HCT116 (cell line): Measurements from ENCODE around the gene KRT222. TPM values are rescaled to one million over a fixed set of nuclear protein-coding genes. Genes with fewer than 3 reads are reported as not detected.

Experiments used
- ATAC-seq: fragments of 200-7000 bp; cut with Tn5 transposase; 2 replicates; pipeline ENCODE4 v1.9.1; 2020; ENCODE audit warnings: mild to moderate bottlenecking, moderate library complexity
- BruUV-seq: library from RNA; stranded (reverse); fragments of 400-500 nt; replicated peaks from 2 replicates; lab custom pipeline; 2021; lab: Mats Ljungman, UMichigan
- CTCF ChIA-PET: fragments of 300-600 bp; sonication (Branson Sonifier 250); formaldehyde crosslinking; loops from one replicate; lab custom pipeline; 2021; ENCODE audit warnings: antibody characterized with exemption; lab: Charles Lee
- POLR2A ChIA-PET: fragments of 300-600, 350-600 bp; sonication (Branson Sonifier 250); formaldehyde crosslinking; loops from one replicate; lab custom pipeline; 2021; ENCODE audit warnings: antibody characterized with exemption; lab: Charles Lee
- RAD21 ChIA-PET, 2 experiments: fragments of 300-600 bp; sonication (Branson Sonifier 250); formaldehyde crosslinking; loops; one replicate each; lab custom pipeline; 2023; ENCODE audit warnings: low total read pairs in 2 of 2; ENCODE audit not compliant: uncharacterized antibody in 2 of 2, unreplicated experiment in 2 of 2, low non-redundant PET in 1 of 2; lab: Charles Lee
- DNase-seq: peaks from one replicate; pipeline ENCODE4 v3.0.0-alpha.2; 2010; ENCODE audit warnings: low read depth, low spot score
- H2AFZ ChIP-seq: fragments of 200-600 bp; shearing (Covaris generic), sonication (generic); 2 replicates; pipeline ENCODE4 v1.6.1; 2017; ENCODE audit warnings: low read depth, mixed run types, mixed read lengths, antibody characterized with exemption, low read length; ENCODE audit not compliant: poor library complexity, severe bottlenecking
- H3K27ac ChIP-seq: 2 replicates; pipeline ENCODE4 v1.5.1; 2012; ENCODE audit warnings: low read depth, low read length
- H3K27me3 ChIP-seq: fragments of 200-600 bp; sonication (generic); 2 replicates; pipeline ENCODE4 v1.6.1; 2016; ENCODE audit warnings: mixed run types, low read length, mixed read lengths; ENCODE audit not compliant: insufficient read depth
- H3K36me3 ChIP-seq, 2 experiments: fragments of 200-500 bp in 1 of 2; fragments of 200-600 bp in 1 of 2; sonication (Bioruptor generic) in 1 of 2; sonication (generic) in 1 of 2; 2 replicates each; pipeline versions ENCODE4 v1.5.1 to v1.6.1; 2014 to 2016; ENCODE audit warnings: low read length in 2 of 2, inconsistent platforms in 1 of 2, mixed read lengths in 1 of 2, mixed run types in 1 of 2; ENCODE audit not compliant: insufficient read depth in 2 of 2, control insufficient read depth in 1 of 2
- H3K4me1 ChIP-seq, 2 experiments: fragments of 200-600 bp in 1 of 2; sonication (generic) in 1 of 2; 2 replicates each; pipeline versions ENCODE4 v1.5.1 to v1.6.1; 2012 to 2017; ENCODE audit warnings: low read length in 2 of 2, inconsistent platforms in 1 of 2, mild to moderate bottlenecking in 1 of 2, mixed read lengths in 1 of 2, mixed run types in 1 of 2, moderate library complexity in 1 of 2; ENCODE audit not compliant: insufficient read depth in 2 of 2, control insufficient read depth in 1 of 2
- H3K4me2 ChIP-seq: fragments of 200-600 bp; sonication (generic); 2 replicates; pipeline ENCODE4 v1.6.1; 2017; ENCODE audit warnings: mixed run types, low read length, mixed read lengths
- H3K4me3 ChIP-seq, 2 experiments: fragments of 200-600 bp in 1 of 2; sonication (generic) in 1 of 2; replicated peaks in 1 of 2; 2 replicates each; pipeline ENCODE4 v1.5.1; 2011 to 2016; ENCODE audit warnings: low read length in 2 of 2, control low read depth in 1 of 2, low read depth in 1 of 2, mild to moderate bottlenecking in 1 of 2, mixed read lengths in 1 of 2, mixed run types in 1 of 2
- H3K79me2 ChIP-seq: fragments of 200-600 bp; sonication (generic); 2 replicates; pipeline ENCODE4 v1.6.1; 2017; ENCODE audit warnings: mild to moderate bottlenecking, mixed run types, low read length, moderate library complexity, mixed read lengths; ENCODE audit not compliant: insufficient read depth
- H3K9ac ChIP-seq: fragments of 200-600 bp; sonication (generic); 2 replicates; pipeline ENCODE4 v1.6.1; 2016; ENCODE audit warnings: low read length, mixed read lengths
- H3K9me2 ChIP-seq: fragments of 200-600 bp; sonication (generic), shearing (Covaris generic); 2 replicates; pipeline ENCODE4 v1.6.1; 2017; ENCODE audit warnings: mixed run types, mild to moderate bottlenecking, moderate library complexity; ENCODE audit not compliant: insufficient read depth
- H3K9me3 ChIP-seq, 2 experiments: fragments of 200-500 bp in 1 of 2; fragments of 200-600 bp in 1 of 2; sonication (Bioruptor generic) in 1 of 2; sonication (generic) in 1 of 2; 2 replicates each; pipeline ENCODE4 v1.6.1; 2014 to 2017; ENCODE audit warnings: low read length in 2 of 2, mixed read lengths in 2 of 2, inconsistent platforms in 1 of 2, low read depth in 1 of 2, mild to moderate bottlenecking in 1 of 2, mixed run types in 1 of 2, moderate library complexity in 1 of 2; ENCODE audit not compliant: control insufficient read depth in 1 of 2, insufficient read depth in 1 of 2
- H4K20me1 ChIP-seq: fragments of 200-600 bp; sonication (generic), shearing (Covaris generic); 2 replicates; pipeline ENCODE4 v1.6.1; 2017; ENCODE audit warnings: mixed run types, mild to moderate bottlenecking, moderate library complexity; ENCODE audit not compliant: insufficient read depth
- CBX3 ChIP-seq: IDR thresholded peaks from 2 replicates; pipeline ENCODE4 v1.6.1; 2012; ENCODE audit warnings: low read depth
- CEBPB ChIP-seq: IDR thresholded peaks from 2 replicates; pipeline ENCODE4 v1.6.1; 2012; ENCODE audit warnings: low read depth
- ELF1 ChIP-seq: IDR thresholded peaks from 2 replicates; pipeline ENCODE4 v1.6.1; 2012; ENCODE audit warnings: low read depth, borderline replicate concordance
- EZH2 ChIP-seq: fragments of 200-600 bp; sonication (generic); IDR thresholded peaks from 2 replicates; pipeline ENCODE4 v1.6.1; 2017; ENCODE audit warnings: antibody characterized with exemption, mixed run types
- FOSL1 ChIP-seq: IDR thresholded peaks from 2 replicates; pipeline ENCODE4 v1.6.1; 2012; ENCODE audit warnings: low read depth
- JUND ChIP-seq: IDR thresholded peaks from 2 replicates; pipeline ENCODE4 v1.6.1; 2012
- MAX ChIP-seq: IDR thresholded peaks from 2 replicates; pipeline ENCODE4 v1.6.1; 2012
- POLR2A ChIP-seq: IDR thresholded peaks from 2 replicates; pipeline ENCODE4 v1.7.0; 2011; ENCODE audit warnings: borderline replicate concordance; ENCODE audit not compliant: insufficient read depth, insufficient read length; ENCODE audit errors: extremely low read depth
- SIN3A ChIP-seq: IDR thresholded peaks from 2 replicates; pipeline ENCODE4 v1.6.1; 2012; ENCODE audit warnings: low read depth
- SRF ChIP-seq: IDR thresholded peaks from 2 replicates; pipeline ENCODE4 v1.6.1; 2012; ENCODE audit warnings: low read depth
- ZFX ChIP-seq: fragments of 450-650 bp; IDR thresholded peaks from 2 replicates; pipeline ENCODE4 v1.6.1; 2017
- ZNF274 ChIP-seq: fragments of 200-500 bp; sonication (Bioruptor generic); IDR thresholded peaks from 2 replicates; pipeline ENCODE4 v1.6.1; 2014; ENCODE audit warnings: mild to moderate bottlenecking, low read depth, low read length, inconsistent platforms
- intact Hi-C: fragments of 100-400 bp; cut with micrococcal nuclease; formaldehyde crosslinking; loops from 2 replicates; pipeline ENCODE4 v1.10.0; 2022
- total RNA-seq: library from RNA; stranded (reverse); gene quantifications from one replicate; pipeline ENCODE4 v1.2.1, GENCODE V29; 2021; ENCODE audit not compliant: unreplicated experiment
- TF ChIP-seq, protein P1 (sequence below): IDR thresholded peaks from 2 replicates; pipeline ENCODE4 v1.6.1; 2012
- TF ChIP-seq, protein P2 (sequence below): IDR thresholded peaks from 2 replicates; pipeline ENCODE4 v1.6.1; 2011; ENCODE audit warnings: mild to moderate bottlenecking, low read length, moderate library complexity; ENCODE audit not compliant: insufficient replicate concordance; ENCODE audit errors: extremely low read depth

Gene KRT222
- total RNA-seq, 1 experiment from 2014 or later = 5.0 TPM

GRCh38 chr17:40651939-40652338 lies 13.0 kb downstream of the KRT222 start:
- peaks cover 4 to 10% of the 10 kb centered on the region in 2 experiments; a peak in 3 of 4 replicates for H3K4me1 ChIP-seq
- ChIA-PET POLR2A (no interaction called here), CTCF (no interaction called here), RAD21 (no interaction called here)
- intact Hi-C loops = no loop called here
- H4K20me1 ChIP-seq = no peaks in the 10 kb centered on the region
- no peak overlapping the region for H3K9ac ChIP-seq
- H3K4me2 ChIP-seq = no peak overlapping the region
- no peak overlapping the region for H2AFZ ChIP-seq
- no peak overlapping the region for H3K27ac ChIP-seq
- H3K36me3 ChIP-seq = no peaks in the 10 kb centered on the region
- no peak for DNase-seq
- no peaks in the 10 kb centered on the region for H3K9me3 ChIP-seq
- TF ChIP-seq SRF (no peak), CBX3 (no peak), ZNF274 (no peak), JUND (no peak), POLR2A (no peak), ZFX (no peak), ELF1 (no peak), SIN3A (no peak), CEBPB (no peak), MAX (no peak), EZH2 (no peak), FOSL1 (no peak)
- TF ChIP-seq, protein P1, sequence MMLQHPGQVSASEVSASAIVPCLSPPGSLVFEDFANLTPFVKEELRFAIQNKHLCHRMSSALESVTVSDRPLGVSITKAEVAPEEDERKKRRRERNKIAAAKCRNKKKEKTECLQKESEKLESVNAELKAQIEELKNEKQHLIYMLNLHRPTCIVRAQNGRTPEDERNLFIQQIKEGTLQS = no peak
- TF ChIP-seq, protein P2, sequence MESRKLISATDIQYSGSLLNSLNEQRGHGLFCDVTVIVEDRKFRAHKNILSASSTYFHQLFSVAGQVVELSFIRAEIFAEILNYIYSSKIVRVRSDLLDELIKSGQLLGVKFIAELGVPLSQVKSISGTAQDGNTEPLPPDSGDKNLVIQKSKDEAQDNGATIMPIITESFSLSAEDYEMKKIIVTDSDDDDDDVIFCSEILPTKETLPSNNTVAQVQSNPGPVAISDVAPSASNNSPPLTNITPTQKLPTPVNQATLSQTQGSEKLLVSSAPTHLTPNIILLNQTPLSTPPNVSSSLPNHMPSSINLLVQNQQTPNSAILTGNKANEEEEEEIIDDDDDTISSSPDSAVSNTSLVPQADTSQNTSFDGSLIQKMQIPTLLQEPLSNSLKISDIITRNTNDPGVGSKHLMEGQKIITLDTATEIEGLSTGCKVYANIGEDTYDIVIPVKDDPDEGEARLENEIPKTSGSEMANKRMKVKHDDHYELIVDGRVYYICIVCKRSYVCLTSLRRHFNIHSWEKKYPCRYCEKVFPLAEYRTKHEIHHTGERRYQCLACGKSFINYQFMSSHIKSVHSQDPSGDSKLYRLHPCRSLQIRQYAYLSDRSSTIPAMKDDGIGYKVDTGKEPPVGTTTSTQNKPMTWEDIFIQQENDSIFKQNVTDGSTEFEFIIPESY = no peak
- TF ChIP-seq, all 23 proteins: peak for 0
- no peak for ATAC-seq
- Histone ChIP-seq H3K79me2 (peaks cover 7% of the 10 kb centered on the region), H3K9me2 (no peaks in the 10 kb centered on the region), H3K4me3 (no peak overlapping the region), H3K27me3 (no peaks in the 10 kb centered on the region)
- BruUV-seq = no TSS peak
